WTC11 (cell line): ENCODE results near the gene ATP9B. TPM values are rescaled to one million over a fixed set of nuclear protein-coding genes. Genes with fewer than 3 reads are reported as not detected.

Source experiments
- ATAC-seq: fragments of 200-7000 bp; cut with Tn5 transposase; 2 replicates; pipeline ENCODE4 v1.10.0; 2021; ENCODE audit warnings: mild to moderate bottlenecking, moderate library complexity
- CTCF ChIA-PET: fragments of 300-600 bp; sonication (Branson Sonifier 250); formaldehyde crosslinking; loops from one replicate; lab custom pipeline; 2021; ENCODE audit warnings: antibody characterized with exemption; lab: Charles Lee
- POLR2A ChIA-PET: fragments of 350-600 bp; sonication (Branson Sonifier 250); formaldehyde crosslinking; loops from one replicate; lab custom pipeline; 2021; ENCODE audit warnings: antibody characterized with exemption; lab: Charles Lee
- DNase-seq: peaks from one replicate; pipeline ENCODE4 v3.0.0; 2021; ENCODE audit warnings: low spot score
- H3K27ac Mint-ChIP-seq: 2 replicates; pipeline ENCODE4 v1.8.0; 2021; ENCODE audit warnings: mixed read lengths
- H3K27me3 Mint-ChIP-seq: 2 replicates; pipeline ENCODE4 v1.8.0; 2021; ENCODE audit warnings: low read depth, mild to moderate bottlenecking, moderate library complexity, mixed read lengths
- H3K36me3 Mint-ChIP-seq: 2 replicates; pipeline ENCODE4 v1.8.0; 2021; ENCODE audit warnings: mixed read lengths
- H3K4me1 Mint-ChIP-seq: 2 replicates; pipeline ENCODE4 v1.8.0; 2022; ENCODE audit warnings: mixed read lengths
- H3K4me3 Mint-ChIP-seq: 2 replicates; pipeline ENCODE4 v1.8.0; 2021; ENCODE audit warnings: mild to moderate bottlenecking, moderate library complexity, mixed read lengths
- H3K9me3 Mint-ChIP-seq: 2 replicates; pipeline ENCODE4 v1.8.0; 2021; ENCODE audit warnings: mixed read lengths
- AFF4 ChIP-seq: sonication (generic); formaldehyde crosslinking; IDR thresholded peaks from 2 replicates; pipeline ENCODE4 v1.8.1; 2023; ENCODE audit warnings: mild to moderate bottlenecking, missing genetic modification reagents, borderline replicate concordance
- ATF3 ChIP-seq: sonication (generic); formaldehyde crosslinking; conservative IDR thresholded peaks from 2 replicates; pipeline ENCODE4 v1.8.1; 2022; ENCODE audit warnings: mild to moderate bottlenecking, missing genetic modification reagents
- CREB1 ChIP-seq: sonication (generic); formaldehyde crosslinking; IDR thresholded peaks from 2 replicates; pipeline ENCODE4 v1.8.0; 2023; ENCODE audit warnings: mild to moderate bottlenecking, missing genetic modification reagents
- CTCF ChIP-seq: fragments of 200-600 bp; IDR thresholded peaks from 2 replicates; pipeline ENCODE4 v1.8.0; 2022; ENCODE audit warnings: antibody characterized with exemption
- ERG ChIP-seq: fragments of 250-450 bp; sonication (Bioruptor Pico); IDR thresholded peaks from 2 replicates; pipeline ENCODE4 v1.8.0; 2021; ENCODE audit warnings: mild to moderate bottlenecking
- FOXJ3 ChIP-seq: sonication (generic); formaldehyde crosslinking; IDR thresholded peaks from 2 replicates; pipeline ENCODE4 v1.9.0; 2021; ENCODE audit warnings: missing genetic modification reagents, mild to moderate bottlenecking, borderline replicate concordance
- FOXK1 ChIP-seq: sonication (generic); formaldehyde crosslinking; IDR thresholded peaks from 2 replicates; pipeline ENCODE4 v1.8.0; 2022; ENCODE audit warnings: mild to moderate bottlenecking, moderate library complexity, missing genetic modification reagents
- FOXP1 ChIP-seq: sonication (generic); formaldehyde crosslinking; IDR thresholded peaks from 2 replicates; pipeline ENCODE4 v1.8.0; 2022; ENCODE audit warnings: missing genetic modification reagents, mild to moderate bottlenecking, moderate library complexity, borderline replicate concordance
- GRHL2 ChIP-seq: fragments of 250-450 bp; sonication (Bioruptor Pico); IDR thresholded peaks from 2 replicates; pipeline ENCODE4 v1.8.0; 2022; ENCODE audit warnings: mild to moderate bottlenecking, moderate library complexity; ENCODE audit not compliant: insufficient replicate concordance, severe bottlenecking
- GTF2I ChIP-seq: fragments of 250-450 bp; sonication (Bioruptor Pico); conservative IDR thresholded peaks from 2 replicates; pipeline ENCODE4 v1.4.0; 2021; ENCODE audit warnings: mild to moderate bottlenecking
- HMGXB4 ChIP-seq: sonication (generic); formaldehyde crosslinking; IDR thresholded peaks from 2 replicates; pipeline ENCODE4 v1.8.1; 2023; ENCODE audit warnings: mild to moderate bottlenecking, moderate library complexity, missing genetic modification reagents
- IRF1 ChIP-seq: sonication (generic); formaldehyde crosslinking; IDR thresholded peaks from 2 replicates; pipeline ENCODE4 v1.8.0; 2023; ENCODE audit warnings: missing genetic modification reagents
- JUN ChIP-seq: sonication (generic); formaldehyde crosslinking; IDR thresholded peaks from 2 replicates; pipeline ENCODE4 v1.8.0; 2023; ENCODE audit warnings: mild to moderate bottlenecking, missing genetic modification reagents
- MAX ChIP-seq: sonication (generic); formaldehyde crosslinking; IDR thresholded peaks from 2 replicates; pipeline ENCODE4 v1.8.0; 2022; ENCODE audit warnings: mild to moderate bottlenecking, missing genetic modification reagents
- NR1H2 ChIP-seq: sonication (generic); formaldehyde crosslinking; IDR thresholded peaks from 2 replicates; pipeline ENCODE4 v1.9.0; 2021; ENCODE audit warnings: mild to moderate bottlenecking, moderate library complexity, missing genetic modification reagents
- TEAD4 ChIP-seq: sonication (generic); formaldehyde crosslinking; IDR thresholded peaks from 2 replicates; pipeline ENCODE4 v1.8.0; 2022; ENCODE audit warnings: mild to moderate bottlenecking, missing genetic modification reagents
- TP53 ChIP-seq: sonication (generic); formaldehyde crosslinking; IDR thresholded peaks from 2 replicates; pipeline ENCODE4 v1.8.1; 2023; ENCODE audit warnings: mild to moderate bottlenecking, missing genetic modification reagents
- ZNF121 ChIP-seq: sonication (generic); formaldehyde crosslinking; IDR thresholded peaks from 2 replicates; pipeline ENCODE4 v1.8.0; 2023; ENCODE audit warnings: missing genetic modification reagents
- ZNF219 ChIP-seq: sonication (generic); formaldehyde crosslinking; IDR thresholded peaks from 2 replicates; pipeline ENCODE4 v1.8.0; 2023; ENCODE audit warnings: missing genetic modification reagents, mild to moderate bottlenecking, borderline replicate concordance
- ZNF232 ChIP-seq: sonication (generic); formaldehyde crosslinking; IDR thresholded peaks from 2 replicates; pipeline ENCODE4 v1.8.0; 2022; ENCODE audit warnings: mild to moderate bottlenecking, missing genetic modification reagents
- ZNF281 ChIP-seq: sonication (generic); formaldehyde crosslinking; IDR thresholded peaks from 2 replicates; pipeline ENCODE4 v1.8.0; 2023; ENCODE audit warnings: mild to moderate bottlenecking, missing genetic modification reagents
- ZNF512 ChIP-seq: sonication (generic); formaldehyde crosslinking; IDR thresholded peaks from 2 replicates; pipeline ENCODE4 v1.8.1; 2022; ENCODE audit warnings: missing genetic modification reagents, borderline replicate concordance
- ZNF671 ChIP-seq: fragments of 250-450 bp; sonication (Bioruptor Pico); IDR thresholded peaks from 2 replicates; pipeline ENCODE4 v1.8.0; 2021; ENCODE audit warnings: mild to moderate bottlenecking
- total RNA-seq: library from RNA; stranded (reverse); gene quantifications from 3 replicates; pipeline ENCODE4 v1.2.3, GENCODE V29; 2021

ATP9B gene
- total RNA-seq, 1 experiment from 2014 or later: 19.0 TPM

GRCh38 chr18:79064228-79064627 is 5.0 kb upstream of the ATP9B start:
- peaks cover 22% of the 10 kb centered on the region for H3K36me3 Mint-ChIP-seq

GRCh38 chr18:79065802-79066201 is 3.4 kb upstream of the ATP9B start:
- peaks cover 25% of the 10 kb centered on the region for H3K9me3 Mint-ChIP-seq
- ATAC-seq (no peak), DNase-seq (no peak)
- H3K27ac Mint-ChIP-seq: no peak overlapping the region
- peaks cover 32% of the 10 kb centered on the region for H3K27me3 Mint-ChIP-seq
- peaks cover 12% of the 10 kb centered on the region for H3K4me1 Mint-ChIP-seq
- POLR2A ChIA-PET: no interaction called here
- TF ChIP-seq TEAD4 (CRISPR knock-in tag): no peak
- TF ChIP-seq FOXJ3 (CRISPR knock-in tag): no peak
- no peak for TF ChIP-seq GRHL2 (CRISPR knock-in tag)
- no peak for TF ChIP-seq NR1H2
- no peak for TF ChIP-seq CTCF
- TF ChIP-seq TP53 (CRISPR knock-in tag): no peak
- no peak for TF ChIP-seq MAX (CRISPR knock-in tag)
- no peak for TF ChIP-seq FOXP1
- TF ChIP-seq ZNF512 (CRISPR knock-in tag): no peak
- TF ChIP-seq AFF4 (CRISPR knock-in tag): no peak
- TF ChIP-seq ZNF232 (CRISPR knock-in tag): no peak
- TF ChIP-seq JUN (CRISPR knock-in tag): no peak
- TF ChIP-seq ERG: no peak
- TF ChIP-seq IRF1 (CRISPR knock-in tag): no peak
- no peak for TF ChIP-seq HMGXB4 (CRISPR knock-in tag)
- TF ChIP-seq ZNF281 (CRISPR knock-in tag): no peak
- H3K4me3 Mint-ChIP-seq: no peak overlapping the region
- peaks cover 24% of the 10 kb centered on the region for H3K36me3 Mint-ChIP-seq
- CTCF ChIA-PET: no interaction called here

More at GRCh38 chr18:79064228-79064627, 5.0 kb upstream of the ATP9B start:
- Mint-ChIP-seq H3K4me3 (no peak overlapping the region), H3K9me3 (peaks cover 32% of the 10 kb centered on the region), H3K27ac (no peak overlapping the region), H3K4me1 (peaks cover 7% of the 10 kb centered on the region)
- ChIA-PET POLR2A (no interaction called here), CTCF (no interaction called here)
- no peak for DNase-seq
- no peak for ATAC-seq
- TF ChIP-seq GTF2I (CRISPR knock-in tag): no peak
- no peak for TF ChIP-seq ZNF121 (CRISPR knock-in tag)
- TF ChIP-seq TEAD4 (CRISPR knock-in tag): no peak
- no peak for TF ChIP-seq ATF3 (CRISPR knock-in tag)
- no peak for TF ChIP-seq JUN (CRISPR knock-in tag)
- no peak for TF ChIP-seq CREB1 (CRISPR knock-in tag)
- TF ChIP-seq NR1H2: no peak
- no peak for TF ChIP-seq FOXK1
- TF ChIP-seq ZNF219 (CRISPR knock-in tag): no peak
- no peak for TF ChIP-seq ZNF671 (CRISPR knock-in tag)
- TF ChIP-seq, all 79 proteins: peak for 0
- peaks cover 32% of the 10 kb centered on the region for H3K27me3 Mint-ChIP-seq
